NCI-H2107 (cell line): Measurements from ENCODE around the gene FOXP1.

ENCODE experiments used
- DNase-seq: peaks from one replicate; lab custom pipeline; 2025; lab: John Stamatoyannopoulos, UW

FOXP1 gene

GRCh38 chr3:71563827-71564226, 19.7 kb downstream of the FOXP1 start:
- DNase-seq, result no peak

- DNase-seq, result no peak
Measured at GRCh38 chr3:71562938-71563337, 20.6 kb downstream of the FOXP1 start.

- DNase-seq, result no peak
Measured at GRCh38 chr3:71560665-71561064, 22.9 kb downstream of the FOXP1 start.

- no peak for DNase-seq
Measured at GRCh38 chr3:71559578-71560162, 23.9 kb downstream of the FOXP1 start.

GRCh38 chr3:71559021-71559420, 24.5 kb downstream of the FOXP1 start:
- no peak for DNase-seq

GRCh38 chr3:71554649-71555048, 28.9 kb downstream of the FOXP1 start:
- no peak for DNase-seq

- no peak for DNase-seq
Measured at GRCh38 chr3:71551311-71551919, 32.1 kb downstream of the FOXP1 start.

- no peak for DNase-seq
Measured at GRCh38 chr3:71549951-71550350, 33.6 kb downstream of the FOXP1 start.

- no peak for DNase-seq
Measured at GRCh38 chr3:71548705-71549384, 34.7 kb downstream of the FOXP1 start.

- no peak for DNase-seq
Measured at GRCh38 chr3:71547249-71548198, 36.0 kb downstream of the FOXP1 start.

GRCh38 chr3:71546821-71547220, 36.7 kb downstream of the FOXP1 start:
- no peak for DNase-seq

GRCh38 chr3:71545330-71545729, 38.2 kb downstream of the FOXP1 start:
- no peak for DNase-seq

GRCh38 chr3:71543371-71544016, 40.0 kb downstream of the FOXP1 start:
- no peak for DNase-seq

- DNase-seq, result no peak
Measured at GRCh38 chr3:71542521-71543370, 40.8 kb downstream of the FOXP1 start.

- no peak for DNase-seq
Measured at GRCh38 chr3:71541313-71541712, 42.2 kb downstream of the FOXP1 start.

- DNase-seq, result no peak
Measured at GRCh38 chr3:71537211-71537611, 46.3 kb downstream of the FOXP1 start.

GRCh38 chr3:71536376-71536965, 47.1 kb downstream of the FOXP1 start:
- no peak for DNase-seq

- no peak for DNase-seq
Measured at GRCh38 chr3:71533588-71533987, 49.9 kb downstream of the FOXP1 start.

GRCh38 chr3:71532639-71533395, 50.7 kb downstream of the FOXP1 start:
- DNase-seq, result no peak
